AG10803 (cell line): ENCODE results near the gene TXNRD1.
"Not testable (repeated sequence)": the region's sequence is repeated elsewhere in the genome, so short reads cannot be mapped to it uniquely, and the experiment has no call there.

ENCODE experiments used
- DNase-seq: peaks from one replicate; pipeline ENCODE4 v3.0.0; 2010; ENCODE audit warnings: low read depth
- H3K4me3 ChIP-seq: 2 replicates; pipeline ENCODE4 v1.5.1; 2011; ENCODE audit warnings: mild to moderate bottlenecking, low read length, control low read depth
- TF ChIP-seq, protein P1 (sequence below): conservative IDR thresholded peaks from 2 replicates; pipeline ENCODE4 v1.5.1; 2011; ENCODE audit warnings: mild to moderate bottlenecking, low read length, control low read depth, inconsistent platforms

Gene TXNRD1

DNA sequence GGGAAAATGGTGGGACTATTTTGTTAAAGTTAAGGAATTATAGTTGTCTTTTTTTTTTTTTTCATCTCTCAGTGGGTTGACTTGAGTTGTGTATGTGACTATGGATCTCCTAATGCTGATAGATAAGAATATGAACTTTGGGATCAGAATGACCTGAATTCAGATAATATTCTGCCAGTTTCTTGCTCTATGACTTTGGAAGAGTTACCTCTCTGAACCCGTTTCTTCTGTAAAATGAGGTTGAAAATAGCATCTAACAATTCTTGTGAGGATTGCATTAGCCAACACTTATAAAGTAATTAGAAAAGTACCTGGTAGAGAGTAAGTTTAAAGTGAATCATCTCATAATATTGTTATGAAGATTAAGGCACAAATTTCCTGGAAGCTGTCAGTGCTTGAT lies 106.4 kb downstream of the TXNRD1 start:
- TF ChIP-seq, protein P1, sequence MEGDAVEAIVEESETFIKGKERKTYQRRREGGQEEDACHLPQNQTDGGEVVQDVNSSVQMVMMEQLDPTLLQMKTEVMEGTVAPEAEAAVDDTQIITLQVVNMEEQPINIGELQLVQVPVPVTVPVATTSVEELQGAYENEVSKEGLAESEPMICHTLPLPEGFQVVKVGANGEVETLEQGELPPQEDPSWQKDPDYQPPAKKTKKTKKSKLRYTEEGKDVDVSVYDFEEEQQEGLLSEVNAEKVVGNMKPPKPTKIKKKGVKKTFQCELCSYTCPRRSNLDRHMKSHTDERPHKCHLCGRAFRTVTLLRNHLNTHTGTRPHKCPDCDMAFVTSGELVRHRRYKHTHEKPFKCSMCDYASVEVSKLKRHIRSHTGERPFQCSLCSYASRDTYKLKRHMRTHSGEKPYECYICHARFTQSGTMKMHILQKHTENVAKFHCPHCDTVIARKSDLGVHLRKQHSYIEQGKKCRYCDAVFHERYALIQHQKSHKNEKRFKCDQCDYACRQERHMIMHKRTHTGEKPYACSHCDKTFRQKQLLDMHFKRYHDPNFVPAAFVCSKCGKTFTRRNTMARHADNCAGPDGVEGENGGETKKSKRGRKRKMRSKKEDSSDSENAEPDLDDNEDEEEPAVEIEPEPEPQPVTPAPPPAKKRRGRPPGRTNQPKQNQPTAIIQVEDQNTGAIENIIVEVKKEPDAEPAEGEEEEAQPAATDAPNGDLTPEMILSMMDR, result no peak
- no peak for DNase-seq
- no peak overlapping the region for H3K4me3 ChIP-seq

DNA sequence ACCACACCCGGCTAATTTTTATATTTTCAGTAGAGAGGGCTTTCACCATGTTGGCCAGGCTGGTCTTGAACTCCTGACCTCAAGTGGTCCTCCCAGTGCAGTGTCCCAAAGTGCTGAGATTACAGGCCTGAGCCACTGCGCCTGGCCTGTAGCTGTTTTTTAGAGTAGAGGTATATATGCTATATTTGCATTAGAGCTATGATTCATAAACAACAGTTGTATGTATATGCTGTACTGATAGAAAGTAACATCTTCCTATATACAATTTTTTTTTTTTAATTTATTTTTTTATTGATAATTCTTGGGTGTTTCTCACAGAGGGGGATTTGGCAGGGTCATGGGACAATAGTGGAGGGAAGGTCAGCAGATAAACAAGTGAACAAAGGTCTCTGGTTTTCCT lies 107.0 kb downstream of the TXNRD1 start:
- DNase-seq, H3K4me3 ChIP-seq: not testable (repeated sequence)

DNA sequence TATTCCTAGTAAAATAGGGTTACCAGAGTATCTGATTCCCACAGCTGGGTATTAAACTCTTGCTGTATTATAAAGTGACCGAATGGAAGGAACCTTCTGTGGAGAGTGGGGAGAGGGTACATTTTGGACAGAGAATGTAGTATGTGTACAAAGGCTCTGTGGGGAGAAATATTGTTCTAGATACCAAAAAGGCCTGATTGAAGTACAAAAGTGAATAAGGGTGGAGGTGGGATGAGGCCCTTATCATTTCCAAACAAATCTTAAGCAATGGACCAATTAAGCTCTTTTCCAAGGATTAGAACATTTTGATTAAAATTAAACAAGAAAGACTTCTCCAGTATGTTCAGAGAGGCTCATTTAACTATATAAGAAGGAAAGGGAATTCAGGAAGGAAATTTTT lies 108.3 kb downstream of the TXNRD1 start:
- no peak for DNase-seq
- TF ChIP-seq, protein P1, result no peak
- no peak overlapping the region for H3K4me3 ChIP-seq

DNA sequence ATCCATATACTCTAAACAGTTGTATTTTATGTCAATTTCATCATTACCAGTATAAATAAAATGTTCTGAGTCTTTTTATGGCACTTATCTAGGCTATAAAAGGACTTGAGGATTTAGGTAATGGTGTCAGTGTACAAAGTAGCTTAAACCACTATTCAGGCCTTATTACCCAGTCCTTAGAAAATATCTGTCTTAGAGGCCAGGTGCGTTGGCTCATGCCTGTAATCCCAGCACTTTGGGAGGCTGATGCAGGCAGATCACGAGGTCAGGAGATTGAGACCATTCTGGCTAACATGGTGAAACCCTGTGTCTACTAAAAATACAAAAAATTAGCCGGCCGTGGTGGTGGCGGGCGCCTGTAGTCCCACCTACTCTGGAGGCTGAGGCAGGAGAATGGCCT lies 112.7 kb downstream of the TXNRD1 start:
- not testable (repeated sequence) for DNase-seq, H3K4me3 ChIP-seq

DNA sequence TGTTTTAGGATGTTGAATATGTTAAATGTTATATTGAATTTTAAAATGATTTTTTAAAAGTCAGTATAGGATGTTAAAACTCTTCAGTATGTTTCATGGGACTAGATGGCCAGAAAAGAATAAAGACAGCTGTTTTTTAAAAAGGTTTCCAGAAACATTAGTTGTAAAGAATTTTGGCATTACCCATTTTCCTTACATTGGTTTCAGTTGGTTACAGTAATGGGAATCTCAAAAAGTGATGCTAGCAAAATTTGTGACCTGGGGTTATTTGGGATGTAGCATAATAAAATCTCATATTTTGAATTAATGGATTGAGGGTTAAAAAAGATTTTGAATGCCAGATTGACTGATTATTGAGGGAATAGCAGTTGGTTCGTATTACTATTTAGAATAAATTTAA lies 113.2 kb downstream of the TXNRD1 start:
- no peak overlapping the region for H3K4me3 ChIP-seq
- TF ChIP-seq, protein P1, result no peak
- DNase-seq, result no peak

DNA sequence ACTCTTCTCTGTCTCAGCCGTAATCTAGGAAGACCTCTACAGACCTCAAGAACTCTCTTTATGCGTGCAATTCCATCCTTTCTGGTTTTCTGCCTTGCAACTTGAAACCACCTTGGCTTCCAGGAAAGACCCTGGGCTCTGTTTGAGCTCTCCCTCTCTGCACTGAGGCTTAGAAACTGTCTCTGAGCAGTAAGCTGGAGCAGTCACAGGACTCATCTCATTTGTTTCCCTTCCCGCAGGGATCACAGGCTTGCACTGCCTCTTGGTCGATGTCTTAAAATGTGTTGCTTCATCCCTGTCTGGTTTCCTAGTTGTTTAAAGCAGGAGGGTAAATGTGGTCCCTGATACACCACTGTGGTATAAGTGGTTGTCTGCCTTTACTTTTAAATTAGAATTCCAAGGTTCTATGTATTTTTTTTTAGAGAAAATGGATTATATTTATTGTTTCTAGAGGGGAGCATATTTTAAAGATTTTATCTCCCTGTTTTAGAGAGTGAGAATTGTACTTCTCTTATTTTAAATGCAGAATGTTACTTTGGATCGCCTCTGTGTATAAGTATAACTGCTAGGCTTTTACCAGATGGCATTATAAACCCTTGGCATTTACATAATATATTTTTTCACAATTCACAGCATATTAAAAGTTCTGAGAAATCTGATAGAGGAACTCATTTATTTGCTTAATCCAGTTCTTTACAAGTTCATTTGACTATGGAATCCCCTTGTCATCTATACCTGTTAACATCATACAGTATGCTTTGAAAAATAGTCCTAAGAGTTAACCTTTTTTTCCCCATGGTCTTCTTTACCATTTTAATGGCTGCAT lies 114.3 kb downstream of the TXNRD1 start:
- TF ChIP-seq, protein P1, result no peak
- DNase-seq, result no peak
- no peak overlapping the region for H3K4me3 ChIP-seq

DNA sequence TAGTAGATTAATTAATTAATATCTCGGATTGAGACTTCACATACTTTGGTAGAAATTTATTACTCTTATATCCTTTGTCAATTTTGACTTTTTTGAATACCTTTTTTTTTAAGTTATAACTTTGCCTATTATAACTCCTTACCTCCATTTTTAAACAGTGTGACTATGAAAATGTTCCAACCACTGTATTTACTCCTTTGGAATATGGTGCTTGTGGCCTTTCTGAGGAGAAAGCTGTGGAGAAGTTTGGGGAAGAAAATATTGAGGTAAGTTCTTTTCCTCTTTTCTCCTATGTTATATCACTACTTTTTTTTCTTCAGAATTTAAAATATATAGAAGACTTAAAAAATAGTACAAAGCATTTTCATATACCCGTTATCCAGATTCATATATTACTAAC lies 115.8 kb downstream of the TXNRD1 start:
- TF ChIP-seq, protein P1, result no peak
- no peak overlapping the region for H3K4me3 ChIP-seq

DNA sequence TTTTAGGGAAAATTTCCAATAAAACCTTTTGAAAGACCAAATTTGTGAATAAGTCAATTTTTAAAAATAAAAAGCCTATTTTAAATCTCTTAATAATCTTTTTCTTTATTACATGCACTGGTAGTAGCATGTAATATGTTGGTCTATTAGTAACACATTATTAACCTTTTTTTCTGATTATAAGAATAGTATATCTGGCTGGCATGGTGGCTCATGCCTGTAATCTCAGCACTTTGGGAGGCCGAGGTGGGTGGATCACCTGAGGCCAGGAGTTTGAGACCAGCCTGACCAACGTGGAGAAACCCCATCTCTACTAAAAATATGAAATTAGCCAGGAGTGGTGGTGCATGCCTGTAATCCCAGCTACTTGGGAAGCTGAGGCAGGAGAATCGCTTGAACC lies 116.7 kb downstream of the TXNRD1 start:
- DNase-seq, H3K4me3 ChIP-seq: not testable (repeated sequence)

More for the DNA sequence above, 115.8 kb downstream of the TXNRD1 start:
- no peak for DNase-seq
